NCI-H2196 (cell line): ENCODE results near the gene TMEM45B.

ENCODE experiments used
- DNase-seq: peaks from one replicate; lab custom pipeline; 2025; ENCODE audit not compliant: unreplicated experiment; lab: John Stamatoyannopoulos, UW

The TMEM45B gene

GRCh38 chr11:129895126-129896041, 79.7 kb downstream of the TMEM45B start, which contains the start of gene NFRKB:
Gene NFRKB (minus strand): TSS chr11:129895578. CDS start chr11:129892849, 2,729 bp downstream.
- peak; percentile 85 for DNase-seq

- no peak for DNase-seq
Observed at GRCh38 chr11:129896062-129896461, 80.4 kb downstream of the TMEM45B start.

GRCh38 chr11:129905402-129905801, 89.8 kb downstream of the TMEM45B start:
- DNase-seq = no peak
